GM18511 (cell line): ENCODE data around the gene BUB1B.

Experiments
- ATAC-seq: cut with Tn5 transposase; IDR thresholded peaks from one replicate; pipeline ENCODE4 v1.9.1; 2021; ENCODE audit warnings: mild to moderate bottlenecking, moderate library complexity; ENCODE audit not compliant: unreplicated experiment

The BUB1B gene

GRCh38 chr15:40182358-40183029 lies 21.6 kb downstream of the BUB1B start:
- ATAC-seq, result no peak

- no peak for ATAC-seq
Observed at GRCh38 chr15:40183636-40184463, 23.0 kb downstream of the BUB1B start.

GRCh38 chr15:40190591-40190990 lies 29.7 kb downstream of the BUB1B start:
- ATAC-seq, result no peak

- no peak for ATAC-seq
Observed at GRCh38 chr15:40192942-40193341, 32.1 kb downstream of the BUB1B start.

- no peak for ATAC-seq
Observed at GRCh38 chr15:40197434-40197833, 36.6 kb downstream of the BUB1B start.

GRCh38 chr15:40198355-40199085 lies 37.7 kb downstream of the BUB1B start:
- no peak for ATAC-seq

GRCh38 chr15:40204100-40204499 lies 43.2 kb downstream of the BUB1B start:
- no peak for ATAC-seq

GRCh38 chr15:40217166-40217824 lies 56.4 kb downstream of the BUB1B start:
- ATAC-seq, result peak; percentile 57

GRCh38 chr15:40219801-40220200 lies 58.9 kb downstream of the BUB1B start:
- ATAC-seq, result no peak

- no peak for ATAC-seq
Observed at GRCh38 chr15:40222131-40222530, 61.3 kb downstream of the BUB1B start.

- peak; percentile 56 for ATAC-seq
Observed at GRCh38 chr15:40226736-40227135, 65.9 kb downstream of the BUB1B start.

GRCh38 chr15:40229316-40229715 lies 68.4 kb downstream of the BUB1B start:
- ATAC-seq, result no peak

- no peak for ATAC-seq
Observed at GRCh38 chr15:40229956-40230355, 69.1 kb downstream of the BUB1B start.

- no peak for ATAC-seq
Observed at GRCh38 chr15:40232625-40233070, 71.8 kb downstream of the BUB1B start.

- no peak for ATAC-seq
Observed at GRCh38 chr15:40233727-40234577, 73.1 kb downstream of the BUB1B start.

- no peak for ATAC-seq
Observed at GRCh38 chr15:40234783-40235182, 73.9 kb downstream of the BUB1B start.

GRCh38 chr15:40235201-40235885 lies 74.5 kb downstream of the BUB1B start:
- ATAC-seq, result no peak

- ATAC-seq, result no peak
Observed at GRCh38 chr15:40238532-40239403, 77.9 kb downstream of the BUB1B start, which contains the start of gene PAK6. Gene PAK6 (plus strand): TSS chr15:40239063. CDS start chr15:40264786, 25,723 bp downstream.

GRCh38 chr15:40239404-40239692 lies 78.5 kb downstream of the BUB1B start:
- ATAC-seq, result no peak
